OCI-LY1 (cell line): Measurements from ENCODE around the gene MAN1B1.
"Not testable (repeated sequence)": the region's sequence is repeated elsewhere in the genome, so short reads cannot be mapped to it uniquely, and the experiment has no call there.

Source experiments
- H2AFZ ChIP-seq: fragments of 200-600 bp; sonication (generic), shearing (Covaris generic); 2 replicates; pipeline ENCODE4 v1.6.0; 2014; ENCODE audit warnings: antibody characterized with exemption, mild to moderate bottlenecking, low read length
- H3F3A ChIP-seq: fragments of 200-600 bp; sonication (generic), shearing (Covaris generic); 2 replicates; pipeline ENCODE4 v1.6.0; 2014; ENCODE audit warnings: mild to moderate bottlenecking, antibody characterized with exemption, low read length, moderate library complexity; ENCODE audit not compliant: insufficient read depth
- H3K27ac ChIP-seq: fragments of 200-600 bp; sonication (generic); 2 replicates; pipeline ENCODE4 v1.5.1; 2014; ENCODE audit warnings: low read length, mixed run types, mild to moderate bottlenecking, low read depth; ENCODE audit not compliant: poor library complexity, severe bottlenecking
- H3K27me3 ChIP-seq: fragments of 200-600 bp; sonication (generic); 2 replicates; pipeline ENCODE4 v1.6.0; 2014; ENCODE audit warnings: antibody characterized with exemption, mild to moderate bottlenecking, low read length, moderate library complexity; ENCODE audit not compliant: insufficient read depth
- H3K36me3 ChIP-seq: fragments of 200-600 bp; sonication (generic); 2 replicates; pipeline ENCODE4 v1.6.1; 2014; ENCODE audit warnings: mild to moderate bottlenecking, antibody characterized with exemption, low read length, moderate library complexity, mixed read lengths; ENCODE audit not compliant: insufficient read depth
- H3K4me1 ChIP-seq: fragments of 200-600 bp; sonication (generic); 2 replicates; pipeline ENCODE4 v1.5.1; 2014; ENCODE audit warnings: mild to moderate bottlenecking, low read length, moderate library complexity; ENCODE audit not compliant: insufficient read depth, severe bottlenecking
- H3K4me2 ChIP-seq: fragments of 200-600 bp; sonication (generic), shearing (Covaris generic); 2 replicates; pipeline ENCODE4 v1.6.1; 2014; ENCODE audit warnings: low read length
- H3K4me3 ChIP-seq: fragments of 200-600 bp; sonication (generic); 2 replicates; pipeline ENCODE4 v1.5.1; 2014; ENCODE audit warnings: low read length, low read depth, mild to moderate bottlenecking, mixed read lengths; ENCODE audit not compliant: poor library complexity, severe bottlenecking
- H3K79me2 ChIP-seq: fragments of 200-600 bp; shearing (Covaris generic); 2 replicates; pipeline ENCODE4 v1.6.1; 2016; ENCODE audit warnings: mixed run types, low read length, mixed read lengths; ENCODE audit not compliant: insufficient read depth
- H3K9ac ChIP-seq: fragments of 200-600 bp; sonication (generic), shearing (Covaris generic); 2 replicates; pipeline ENCODE4 v1.6.1; 2014; ENCODE audit warnings: mild to moderate bottlenecking, low read length, mixed read lengths
- H3K9me2 ChIP-seq: fragments of 200-600 bp; sonication (generic), shearing (Covaris generic); 2 replicates; pipeline ENCODE4 v1.6.1; 2014; ENCODE audit warnings: low read depth, mild to moderate bottlenecking, low read length, mixed read lengths
- H3K9me3 ChIP-seq: fragments of 200-600 bp; shearing (Covaris generic); 2 replicates; pipeline ENCODE4 v1.6.1; 2014; ENCODE audit warnings: low read length, mixed read lengths
- H4K20me1 ChIP-seq: fragments of 200-600 bp; sonication (generic), shearing (Covaris generic); 2 replicates; pipeline ENCODE4 v1.6.0; 2016; ENCODE audit warnings: mild to moderate bottlenecking, low read length; ENCODE audit not compliant: insufficient read depth
- CTCF ChIP-seq: fragments of 200-600 bp; sonication (generic), shearing (Covaris generic); IDR thresholded peaks from 2 replicates; pipeline ENCODE4 v1.5.1; 2017; ENCODE audit warnings: mild to moderate bottlenecking, antibody characterized with exemption, low read length, moderate library complexity, mixed read lengths
- EZH2 ChIP-seq: fragments of 200-600 bp; sonication (generic), shearing (Covaris generic); IDR thresholded peaks from 2 replicates; pipeline ENCODE4 v1.8.0; 2017; ENCODE audit warnings: borderline replicate concordance, mixed run types, mild to moderate bottlenecking, antibody characterized with exemption, low read length, moderate library complexity, mixed read lengths

Gene MAN1B1

DNA sequence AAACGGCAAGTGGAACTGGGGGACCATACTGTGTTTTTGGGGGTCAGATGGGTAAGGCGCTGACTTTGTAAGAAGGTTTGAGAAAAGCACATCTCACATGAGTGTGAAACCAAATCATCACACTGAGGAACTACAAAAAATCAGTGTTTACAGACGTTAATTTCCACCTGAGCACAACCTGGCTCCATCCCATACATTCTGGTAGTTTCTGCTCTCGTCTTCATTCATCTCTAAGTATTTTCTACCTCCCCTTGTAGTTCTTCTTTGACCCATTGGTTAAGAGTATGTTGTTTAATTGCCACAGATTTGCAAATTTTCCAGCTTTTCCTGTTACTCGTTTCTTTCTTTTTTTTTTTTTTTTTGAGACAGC lies 36.7 kb downstream of the MAN1B1 start:
- H3K9ac ChIP-seq: no peak overlapping the region
- no peak overlapping the region for H3K4me3 ChIP-seq
- H3F3A ChIP-seq: no peaks in the 10 kb centered on the region
- peak overlapping the region; percentile 3; the same call in 1 of the 2 replicates for H3K4me2 ChIP-seq
- H2AFZ ChIP-seq: no peak overlapping the region
- H3K27ac ChIP-seq: peak overlapping the region; percentile 85
- TF ChIP-seq EZH2 (no peak), CTCF (no peak)
- H3K9me3 ChIP-seq: no peaks in the 10 kb centered on the region
- H3K4me1 ChIP-seq: peaks cover 64% of the 10 kb centered on the region
- 0 out of 2 replicates have a peak, but pooled peaks cover 6% of the 10 kb centered on the region for H3K79me2 ChIP-seq
- no peaks in the 10 kb centered on the region for H3K9me2 ChIP-seq
- H3K27me3 ChIP-seq: no peaks in the 10 kb centered on the region
- no peaks in the 10 kb centered on the region for H3K36me3 ChIP-seq
- no peaks in the 10 kb centered on the region for H4K20me1 ChIP-seq

DNA sequence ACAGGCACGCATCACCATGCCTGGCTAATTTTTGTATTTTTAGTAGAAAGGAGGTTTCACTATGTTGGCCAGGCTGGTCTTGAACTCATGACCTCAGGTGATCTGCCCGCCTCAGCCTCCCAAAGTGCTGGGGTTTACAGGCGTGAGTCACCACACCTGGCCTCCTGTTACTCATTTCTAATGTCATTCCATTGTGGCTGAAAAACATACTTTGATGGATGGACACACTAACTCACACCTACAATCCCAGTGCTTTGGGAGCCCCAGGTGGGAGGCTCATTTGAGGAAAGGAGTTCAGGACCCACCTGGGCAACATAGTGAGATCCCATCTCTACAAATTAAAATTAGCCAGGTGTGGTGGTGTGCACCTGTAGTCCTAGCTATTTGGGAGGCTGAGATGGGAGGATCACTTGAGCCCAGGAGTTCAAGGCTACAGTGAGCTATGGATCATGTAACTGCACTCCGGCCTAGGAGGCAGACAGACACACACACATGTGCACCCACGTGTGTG lies 37.2 kb downstream of the MAN1B1 start:
- H3K36me3 ChIP-seq, H3K9me3 ChIP-seq, H2AFZ ChIP-seq, H3K9ac ChIP-seq, H3K79me2 ChIP-seq, H4K20me1 ChIP-seq, H3K27me3 ChIP-seq, H3K4me2 ChIP-seq, H3K9me2 ChIP-seq, H3K4me3 ChIP-seq, H3F3A ChIP-seq: not testable (repeated sequence)
- Histone ChIP-seq H3K4me1 (peaks cover 64% of the 10 kb centered on the region), H3K27ac (peak overlapping the region; percentile 85)

GRCh38 chr9:137126786-137127185 lies 40.0 kb downstream of the MAN1B1 start:
- H3K79me2 ChIP-seq: 0 out of 2 replicates have a peak, but pooled peaks cover 6% of the 10 kb centered on the region
- H3K9ac ChIP-seq: peak overlapping the region; percentile 86
- no peaks in the 10 kb centered on the region for H3K9me3 ChIP-seq
- no peak for TF ChIP-seq EZH2
- peak overlapping the region; percentile 85 for H3K4me3 ChIP-seq
- peak overlapping the region; percentile 96 for H3K4me2 ChIP-seq
- H3K36me3 ChIP-seq: no peaks in the 10 kb centered on the region
- H2AFZ ChIP-seq: no peak overlapping the region
- peaks cover 57% of the 10 kb centered on the region for H3K4me1 ChIP-seq
- H3K9me2 ChIP-seq: no peaks in the 10 kb centered on the region
- H3K27me3 ChIP-seq: no peaks in the 10 kb centered on the region
- no peaks in the 10 kb centered on the region for H3F3A ChIP-seq
- H3K27ac ChIP-seq: peak overlapping the region; percentile 90
- H4K20me1 ChIP-seq: no peaks in the 10 kb centered on the region

GRCh38 chr9:137127301-137128157 lies 40.7 kb downstream of the MAN1B1 start:
- Histone ChIP-seq H3K4me2 (peak overlapping the region; percentile 96), H2AFZ (no peak overlapping the region), H3K4me3 (peak overlapping the region; percentile 85), H3K27me3 (no peaks in the 10 kb centered on the region), H3K9me2 (no peaks in the 10 kb centered on the region), H3K9me3 (no peaks in the 10 kb centered on the region), H3K9ac (peak overlapping the region; percentile 86), H3K79me2 (0 out of 2 replicates have a peak, but pooled peaks cover 6% of the 10 kb centered on the region), H4K20me1 (no peaks in the 10 kb centered on the region), H3K4me1 (peaks cover 50% of the 10 kb centered on the region), H3F3A (no peaks in the 10 kb centered on the region), H3K36me3 (no peaks in the 10 kb centered on the region), H3K27ac (peak overlapping the region; percentile 90)
- TF ChIP-seq EZH2 (no peak), CTCF (no peak)
